Activated CD8-positive, alpha-beta memory T cell treated with anti-CD3 and anti-CD28 coated beads for 4 hours (primary cell): ENCODE measurements around the gene SWI5.

Source experiments
- DNase-seq, 2 donors: peaks; one replicate each; pipeline ENCODE4 v3.0.0-alpha.2; 2020; ENCODE audit warnings: low read depth in 2 of 2

The SWI5 gene

DNA sequence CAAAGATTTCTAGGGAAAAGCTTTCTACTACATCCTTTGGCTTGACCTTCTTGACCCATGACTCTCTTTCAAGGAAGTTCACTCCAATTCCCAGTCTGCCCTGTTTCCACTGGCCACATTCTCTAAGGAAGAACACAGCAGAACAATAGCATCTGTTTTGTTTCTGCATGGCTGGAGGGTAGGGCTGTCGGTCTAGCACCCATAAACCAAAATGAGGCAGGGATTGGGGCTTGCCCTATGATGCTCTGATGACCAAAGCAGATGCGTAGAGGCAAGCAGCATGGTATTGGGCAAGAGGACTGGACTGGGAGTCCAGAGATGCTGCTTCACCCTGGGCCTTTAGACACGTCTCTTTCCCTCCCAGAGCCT is 24.4 kb upstream of the SWI5 start:
- DNase-seq = no peak

- no peak for DNase-seq
Observed at GRCh38 chr9:128252317-128253139, 23.5 kb upstream of the SWI5 start.

DNA sequence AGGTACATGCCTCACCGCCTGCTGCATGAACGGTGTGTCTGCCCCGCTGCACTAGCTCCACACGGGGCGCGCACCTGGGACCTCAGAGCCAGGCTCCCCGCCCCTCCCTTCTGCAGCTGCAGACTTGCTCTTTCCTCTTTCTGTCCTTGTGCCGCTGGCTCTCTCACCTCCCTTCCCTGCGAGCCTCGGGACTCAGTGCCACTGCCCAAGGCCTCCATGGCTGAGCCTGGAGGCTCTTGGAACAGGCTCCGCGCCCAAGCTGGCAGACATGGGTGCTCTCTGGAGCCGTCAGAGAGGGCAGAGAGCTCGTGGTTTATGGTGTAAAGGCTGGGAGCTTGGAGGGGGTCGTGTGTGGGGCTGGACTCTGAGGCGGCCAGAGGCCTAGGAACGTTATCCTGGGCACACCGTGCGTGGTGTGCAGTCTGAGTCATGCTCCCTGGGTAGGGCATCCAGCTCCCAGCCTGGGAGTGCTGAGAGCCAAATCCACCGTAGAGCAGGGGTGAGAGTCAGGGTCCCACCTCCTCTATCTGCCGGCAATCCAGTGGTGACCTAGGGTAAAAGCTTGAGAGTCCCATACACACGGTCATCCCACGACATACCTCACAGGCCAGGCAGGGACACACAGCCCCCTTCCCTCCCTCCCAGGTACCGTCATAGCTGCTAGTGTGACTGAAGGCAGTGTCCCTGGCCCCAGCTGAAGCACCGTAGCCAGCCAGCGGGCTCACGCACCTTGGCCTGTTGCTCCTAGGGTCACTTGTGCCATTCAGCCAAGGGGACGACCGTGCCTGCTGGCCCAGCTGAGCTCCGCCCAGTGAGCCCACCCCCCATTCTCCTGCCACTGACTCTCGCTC is 22.7 kb upstream of the SWI5 start:
- no peak for DNase-seq

DNA sequence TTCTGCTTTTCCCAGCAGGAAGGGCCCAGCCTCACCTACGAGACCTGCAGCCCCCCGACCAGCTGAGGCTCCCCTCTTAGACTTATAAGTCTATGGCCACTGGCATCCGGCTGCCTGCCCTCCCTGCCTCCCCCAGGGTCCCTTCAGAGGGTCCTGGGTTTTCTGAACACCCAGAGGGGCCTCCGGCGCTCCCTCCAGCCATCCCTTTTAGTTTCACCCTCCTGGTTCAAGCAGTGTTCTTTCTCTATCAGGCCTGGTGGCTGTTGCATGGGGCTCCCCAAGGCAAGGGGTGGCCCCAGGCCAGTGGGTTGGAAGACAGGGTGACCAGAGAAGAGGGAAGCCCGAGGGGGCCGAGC is 22.1 kb upstream of the SWI5 start:
- DNase-seq = no peak

DNA sequence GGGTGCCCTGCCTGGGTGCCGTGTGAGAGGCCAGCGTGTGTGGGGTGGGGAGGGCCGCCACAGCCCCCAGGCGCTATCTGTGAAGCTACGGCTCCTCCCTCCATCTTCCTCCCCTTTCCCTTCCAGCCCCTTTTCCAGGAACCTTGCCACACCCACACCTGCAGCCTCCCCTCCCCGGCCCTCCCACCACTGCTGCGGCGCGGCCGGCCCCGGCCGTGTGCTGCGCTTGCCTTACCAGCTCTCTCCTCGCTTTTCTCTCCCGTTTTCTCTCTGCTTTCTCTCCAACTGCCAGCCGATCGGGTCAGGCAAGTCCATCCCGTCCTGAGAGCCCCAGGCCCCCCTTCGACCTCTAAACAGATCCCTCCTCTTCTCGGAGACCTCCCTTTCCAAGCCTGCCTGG is 21.7 kb upstream of the SWI5 start:
- no peak for DNase-seq

DNA sequence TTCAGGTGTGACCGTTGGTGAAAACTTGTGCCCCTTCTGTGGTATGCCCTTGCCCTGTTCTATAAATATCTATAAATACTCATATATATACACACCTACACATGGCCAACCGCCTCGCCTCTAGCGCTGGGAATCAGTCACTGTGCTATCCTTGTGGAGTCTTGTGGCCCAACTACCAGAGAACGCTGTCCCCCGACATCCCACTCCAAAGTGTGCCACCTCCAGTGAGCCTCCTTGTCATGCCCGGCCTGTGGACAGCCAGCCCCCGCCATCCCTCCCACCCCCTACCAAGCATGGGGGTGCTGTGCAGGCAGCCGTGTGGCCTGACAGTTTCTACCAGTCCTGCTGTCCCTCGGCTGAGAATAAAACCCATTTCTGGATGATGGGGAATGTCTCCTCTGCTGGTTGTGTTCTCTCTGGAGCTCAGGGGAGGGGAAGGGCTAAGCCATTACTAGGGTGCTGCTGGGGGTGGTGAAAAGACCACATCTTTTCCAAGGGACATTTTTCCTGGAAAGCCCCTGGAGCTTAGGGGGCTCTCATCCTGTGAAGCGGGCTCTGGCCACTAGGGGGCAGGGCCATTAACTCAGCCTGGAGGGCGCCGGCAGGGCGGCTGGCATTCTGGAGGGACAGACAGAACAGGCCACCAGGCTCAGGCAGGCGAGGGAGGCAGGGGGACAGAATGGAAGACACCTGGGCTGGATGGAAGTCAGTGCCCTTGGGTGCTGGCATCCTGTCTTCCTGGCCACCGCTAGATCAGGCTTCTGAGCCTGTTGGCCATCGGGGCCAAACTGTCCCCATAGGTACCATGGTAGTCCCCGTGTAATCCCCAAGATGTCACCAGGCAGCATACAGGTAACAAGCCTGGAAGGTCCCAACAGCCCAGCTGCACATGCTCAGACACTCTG is 21.0 kb upstream of the SWI5 start:
- DNase-seq = peak in 1 of 2 donors; percentile 19

DNA sequence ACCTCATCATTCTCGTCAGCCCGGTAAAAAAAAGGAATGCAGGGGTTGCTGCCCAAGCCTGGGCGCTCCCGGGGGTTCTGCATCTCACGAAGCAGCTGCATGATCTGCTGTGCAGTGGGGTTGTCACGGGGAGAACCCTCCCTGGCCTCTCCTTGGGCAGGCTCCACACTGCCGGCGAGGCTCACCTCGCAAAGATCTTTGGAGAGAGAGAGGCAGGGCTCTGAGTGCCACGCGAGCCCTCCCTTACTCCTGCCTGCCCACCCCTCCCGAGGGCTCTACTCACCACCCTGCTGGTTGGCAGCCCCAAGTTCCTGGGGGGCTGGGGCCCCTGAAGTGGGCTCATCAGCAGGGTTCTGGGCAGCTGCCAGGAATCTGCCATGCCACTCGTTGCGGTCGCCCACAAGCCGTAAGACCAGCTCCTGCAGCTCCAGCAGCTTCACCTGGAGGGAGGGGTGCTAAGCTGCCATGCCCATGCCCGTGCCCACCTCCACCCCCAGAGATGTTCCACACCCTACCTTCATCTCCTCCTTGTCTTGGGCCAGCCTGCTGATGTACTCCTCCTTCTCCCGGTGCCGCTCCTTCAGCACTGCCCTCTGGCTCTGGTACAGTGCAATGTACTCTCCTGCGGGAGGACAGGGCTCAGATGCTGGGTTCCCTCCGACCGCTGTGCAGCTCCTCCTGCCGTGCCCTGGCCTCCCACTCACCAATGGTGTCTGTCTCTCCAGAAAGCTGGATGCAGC is 18.8 kb upstream of the SWI5 start:
- DNase-seq = no peak

DNA sequence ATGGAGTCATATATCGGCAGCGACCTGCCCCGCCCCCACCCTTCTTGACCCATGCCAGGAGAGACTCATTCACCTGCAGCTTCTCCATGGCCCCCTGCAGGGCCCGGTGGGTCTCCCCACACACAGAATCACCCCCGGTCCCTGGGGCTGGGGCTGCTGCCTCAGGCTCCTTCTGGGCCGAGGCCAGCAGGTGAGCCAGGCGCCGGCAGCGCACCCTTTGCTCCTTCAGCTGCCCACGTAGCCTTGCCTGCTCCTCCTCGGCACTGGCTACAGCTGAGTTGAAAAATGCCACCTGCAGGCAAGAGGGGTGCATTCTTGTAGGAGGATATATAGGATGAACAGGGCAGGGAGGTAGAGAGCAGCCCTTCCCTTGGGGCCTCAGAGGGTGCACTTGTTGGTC is 18.2 kb upstream of the SWI5 start:
- DNase-seq = no peak

DNA sequence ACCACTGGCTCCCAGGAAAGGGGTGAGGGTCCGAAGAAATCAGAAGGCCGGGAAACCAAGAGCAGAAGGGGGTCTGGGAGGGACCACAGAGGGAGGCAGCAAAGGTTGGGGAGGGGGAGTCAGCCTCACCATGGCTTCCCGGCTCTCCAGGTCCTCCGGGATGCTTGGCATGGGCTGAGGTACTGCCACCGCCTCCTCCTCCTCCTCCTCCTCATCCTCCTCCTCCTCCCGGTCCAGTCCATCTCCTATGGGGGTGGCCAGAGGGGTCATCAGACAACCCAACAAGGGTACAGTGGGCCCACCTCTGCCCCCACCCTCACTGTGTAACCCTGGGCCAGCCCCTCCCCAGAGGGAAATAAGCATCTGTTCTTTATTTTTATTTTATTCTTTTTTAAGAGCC is 17.8 kb upstream of the SWI5 start:
- DNase-seq = no peak

- DNase-seq = no peak
Observed at GRCh38 chr9:128259156-128259555, 16.9 kb upstream of the SWI5 start.

GRCh38 chr9:128260340-128260739 is 15.7 kb upstream of the SWI5 start:
- DNase-seq = no peak

DNA sequence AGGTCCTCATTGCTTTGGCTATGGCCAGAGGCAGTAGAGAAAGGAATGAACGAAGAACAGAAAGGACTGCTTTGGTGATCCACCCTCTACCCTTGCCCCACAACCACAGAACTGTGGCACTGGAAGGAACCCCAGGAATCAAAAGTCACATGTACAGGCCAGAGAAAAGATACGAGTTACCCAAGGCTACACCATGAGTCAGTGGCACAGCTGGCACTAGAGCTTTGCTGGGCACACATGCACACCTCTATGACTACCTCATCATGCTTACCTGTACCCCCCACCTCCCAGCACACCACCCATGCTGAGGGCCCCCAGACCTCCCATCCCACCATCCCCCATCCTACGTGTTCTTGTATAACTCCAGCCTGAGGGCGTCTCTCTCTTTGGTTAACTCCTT is 13.4 kb upstream of the SWI5 start:
- no peak for DNase-seq

DNA sequence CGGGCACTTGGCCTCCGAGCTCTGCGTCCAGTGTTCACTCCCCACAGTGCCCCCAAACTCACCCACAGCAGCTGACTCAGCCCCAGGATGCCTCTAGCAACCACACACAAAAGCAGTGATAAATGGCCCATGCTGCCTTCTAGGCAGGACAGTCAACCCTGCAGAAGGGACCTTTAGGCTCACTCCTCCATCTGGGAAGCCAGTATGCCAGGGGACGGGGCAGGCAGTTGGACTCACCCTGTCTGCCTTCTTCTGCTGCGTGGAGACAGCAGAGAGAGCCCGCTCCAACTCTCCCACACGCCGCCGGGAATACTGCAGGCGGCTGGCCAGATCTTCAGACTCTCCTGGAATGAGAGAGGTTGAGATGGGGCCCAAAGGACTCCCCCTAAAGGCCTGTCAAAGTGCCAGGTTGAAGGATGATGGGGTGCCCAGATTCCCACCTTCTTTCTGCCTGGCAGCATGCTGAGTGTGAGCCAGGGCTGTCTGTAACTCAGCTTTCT is 10.7 kb upstream of the SWI5 start:
- DNase-seq = no peak

DNA sequence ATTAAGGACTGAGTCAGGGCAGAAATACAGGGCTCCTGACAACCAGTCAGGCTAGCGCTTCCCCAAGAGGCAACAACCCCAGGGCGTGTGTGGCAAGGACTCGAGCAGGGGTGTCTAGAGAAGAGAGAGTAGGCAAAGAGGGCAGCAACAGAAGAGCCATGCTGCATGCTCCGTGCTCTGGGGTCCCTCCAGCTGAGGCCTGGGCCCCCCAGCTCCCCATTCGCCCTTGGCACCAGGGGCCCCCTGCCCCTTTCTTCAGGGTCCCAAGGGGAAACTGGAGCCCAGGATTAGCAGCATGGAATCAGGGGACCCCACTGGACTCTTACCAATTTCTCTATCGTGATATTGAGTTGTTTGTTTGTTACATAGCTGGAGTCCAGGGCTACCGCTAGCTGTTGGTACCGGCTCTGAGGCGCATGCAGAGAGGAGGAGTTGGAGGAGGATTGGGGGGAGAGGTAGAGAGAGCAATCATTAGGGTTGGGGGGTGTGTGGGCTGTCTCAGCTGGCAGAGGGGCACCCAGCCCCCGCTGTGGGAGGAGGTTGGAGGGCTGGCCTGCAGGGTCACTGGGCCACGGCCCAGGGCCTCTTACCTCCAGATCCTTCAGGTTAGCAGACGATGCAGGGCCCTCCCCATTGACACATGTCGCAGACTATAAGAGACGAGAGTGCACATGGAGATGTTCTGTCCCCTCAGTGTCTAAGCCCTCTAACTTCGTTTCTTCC is 9.0 kb upstream of the SWI5 start:
- no peak for DNase-seq

DNA sequence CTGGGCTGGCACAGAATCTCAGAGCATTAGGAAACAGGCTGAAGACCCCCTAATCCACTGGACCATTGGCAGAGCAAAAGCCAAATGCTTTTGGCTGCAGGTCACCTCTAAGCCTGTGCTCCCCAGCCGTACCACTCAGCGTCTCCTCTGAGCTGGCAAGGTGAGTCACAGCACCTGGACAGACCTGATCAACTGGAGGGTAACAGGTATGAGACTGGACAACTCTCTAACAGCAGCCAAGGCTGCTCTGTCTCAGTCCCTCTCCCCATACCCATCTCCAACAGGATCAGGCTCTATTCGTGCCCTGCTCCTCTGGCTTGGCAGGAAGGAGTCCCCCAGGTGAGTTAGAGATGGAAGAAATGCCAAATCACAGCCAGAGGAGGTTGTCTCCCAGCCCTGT is 5.0 kb upstream of the SWI5 start:
- DNase-seq = no peak

- no peak for DNase-seq
Observed at GRCh38 chr9:128271512-128271911, 4.6 kb upstream of the SWI5 start.

GRCh38 chr9:128274245-128274644 is 1.8 kb upstream of the SWI5 start:
- no peak for DNase-seq

- no peak for DNase-seq
Observed at GRCh38 chr9:128275198-128276007, 673 bp upstream of the SWI5 start, which contains the start of gene GOLGA2. GOLGA2 (minus strand) TSS chr9:128276007; CDS start chr9:128275976, 31 bp downstream.

DNA sequence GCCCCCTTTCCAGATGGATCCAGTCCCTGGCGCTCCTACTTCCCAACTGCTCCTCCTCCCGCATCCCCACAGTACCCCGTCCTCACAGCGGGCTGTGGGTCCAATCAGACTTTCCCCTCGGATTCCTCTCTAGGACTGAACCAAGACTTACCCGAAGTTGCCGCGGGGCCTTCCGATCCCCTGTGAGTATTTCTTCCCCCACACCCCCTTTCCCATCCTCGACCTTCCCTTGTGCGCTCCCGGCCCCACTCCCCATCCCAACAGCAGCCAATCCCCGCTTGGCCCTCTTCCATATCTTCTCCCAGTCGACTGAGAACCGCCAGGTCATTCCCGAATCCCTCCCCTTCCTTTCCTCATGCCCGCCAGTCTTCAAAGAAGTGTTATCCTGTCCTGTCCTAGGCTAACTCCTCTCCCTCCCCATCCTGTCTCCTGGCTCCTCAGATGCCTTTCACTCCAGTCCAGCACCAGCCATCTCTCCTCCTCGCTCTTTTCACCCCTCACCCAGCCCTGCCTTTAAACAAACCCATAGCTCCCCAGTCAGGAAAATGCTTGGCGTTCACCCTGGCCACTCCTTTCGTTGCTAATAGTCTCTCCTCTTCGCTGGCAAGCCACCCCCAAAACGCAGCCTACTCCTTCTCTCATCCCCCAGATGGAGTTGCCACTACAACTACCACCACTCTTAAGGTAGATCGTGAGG is 646 bp downstream of the SWI5 start:
- no peak for DNase-seq
